NT2/D1 (cell line): Measurements from ENCODE around the gene IL2RA.

Source experiments
- SUZ12 ChIP-seq: IDR thresholded peaks from 2 replicates; pipeline ENCODE4 v1.6.1; 2011; ENCODE audit not compliant: insufficient read length, insufficient read depth; ENCODE audit errors: extremely low read depth
- YY1 ChIP-seq: IDR thresholded peaks from 2 replicates; pipeline ENCODE4 v1.6.1; 2011; ENCODE audit not compliant: insufficient read length, insufficient read depth
- ZNF274 ChIP-seq: IDR thresholded peaks from 2 replicates; pipeline ENCODE4 v1.6.1; 2011; ENCODE audit warnings: mild to moderate bottlenecking, low read depth, low read length

DNA sequence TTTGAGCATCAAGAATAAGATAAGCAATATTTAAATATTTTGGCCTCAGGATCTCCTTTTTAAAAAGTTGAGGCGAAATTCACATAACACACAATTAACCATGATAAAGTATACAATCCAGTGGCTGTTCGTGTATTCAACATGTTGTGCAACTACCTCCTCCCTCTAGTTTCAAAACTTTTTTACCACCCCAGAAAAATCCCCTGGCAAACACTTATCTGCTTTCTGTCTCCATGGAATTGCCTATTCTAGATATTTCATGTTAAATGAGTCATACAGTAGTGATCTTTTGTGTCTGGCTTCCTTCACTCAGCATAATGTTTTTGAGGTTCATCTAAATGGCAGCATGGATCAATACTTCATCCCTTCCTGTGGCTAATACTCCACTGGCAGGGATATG lies 53.0 kb downstream of the IL2RA start:
- TF ChIP-seq ZNF274 (no peak), YY1 (no peak), SUZ12 (no peak)
